ENCODE data around the gene SKOR2. TPM values are rescaled to one million over a fixed set of nuclear protein-coding genes. Genes with fewer than 3 reads are reported as not detected.
A peak's percentile ranks its signal among the peaks of the same experiment; 100 is the strongest.

The SKOR2 gene
- total and polyA plus RNA-seq, 2 of the 13 experiments (the other 11 are each of a cell fraction or from before 2014, with no cell fraction given) = not detected

GRCh38 chr18:47254341-47254939 is 3.0 kb upstream of the SKOR2 start (continued):
- TF ChIP-seq ZNF318 (CRISPR knock-in tag; IDR thresholded peaks at IDR 0.05) (no peak), ZNF563 (CRISPR knock-in tag; IDR thresholded peaks at IDR 0.05) (0 out of 2 replicates have a peak, but pooled peaks have one; percentile 30), ZFP36L2 (CRISPR knock-in tag; IDR thresholded peaks at IDR 0.05) (no peak), BCLAF1 (IDR thresholded peaks at IDR 0.05) (no peak), MAZ (IDR thresholded peaks at IDR 0.05; ENCODE audit: borderline replicate concordance, low read depth, low read length) (no peak), MAZ (CRISPR knock-in tag; IDR thresholded peaks at IDR 0.05; ENCODE audit: low read depth) (no peak)
- TF ChIP-seq, protein P1, sequence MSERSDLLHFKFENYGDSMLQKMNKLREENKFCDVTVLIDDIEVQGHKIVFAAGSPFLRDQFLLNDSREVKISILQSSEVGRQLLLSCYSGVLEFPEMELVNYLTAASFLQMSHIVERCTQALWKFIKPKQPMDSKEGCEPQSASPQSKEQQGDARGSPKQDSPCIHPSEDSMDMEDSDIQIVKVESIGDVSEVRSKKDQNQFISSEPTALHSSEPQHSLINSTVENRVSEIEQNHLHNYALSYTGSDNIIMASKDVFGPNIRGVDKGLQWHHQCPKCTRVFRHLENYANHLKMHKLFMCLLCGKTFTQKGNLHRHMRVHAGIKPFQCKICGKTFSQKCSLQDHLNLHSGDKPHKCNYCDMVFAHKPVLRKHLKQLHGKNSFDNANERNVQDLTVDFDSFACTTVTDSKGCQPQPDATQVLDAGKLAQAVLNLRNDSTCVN (CRISPR knock-in tag; IDR thresholded peaks at IDR 0.05; ENCODE audit: borderline replicate concordance) = no peak
- TF ChIP-seq, protein P2, sequence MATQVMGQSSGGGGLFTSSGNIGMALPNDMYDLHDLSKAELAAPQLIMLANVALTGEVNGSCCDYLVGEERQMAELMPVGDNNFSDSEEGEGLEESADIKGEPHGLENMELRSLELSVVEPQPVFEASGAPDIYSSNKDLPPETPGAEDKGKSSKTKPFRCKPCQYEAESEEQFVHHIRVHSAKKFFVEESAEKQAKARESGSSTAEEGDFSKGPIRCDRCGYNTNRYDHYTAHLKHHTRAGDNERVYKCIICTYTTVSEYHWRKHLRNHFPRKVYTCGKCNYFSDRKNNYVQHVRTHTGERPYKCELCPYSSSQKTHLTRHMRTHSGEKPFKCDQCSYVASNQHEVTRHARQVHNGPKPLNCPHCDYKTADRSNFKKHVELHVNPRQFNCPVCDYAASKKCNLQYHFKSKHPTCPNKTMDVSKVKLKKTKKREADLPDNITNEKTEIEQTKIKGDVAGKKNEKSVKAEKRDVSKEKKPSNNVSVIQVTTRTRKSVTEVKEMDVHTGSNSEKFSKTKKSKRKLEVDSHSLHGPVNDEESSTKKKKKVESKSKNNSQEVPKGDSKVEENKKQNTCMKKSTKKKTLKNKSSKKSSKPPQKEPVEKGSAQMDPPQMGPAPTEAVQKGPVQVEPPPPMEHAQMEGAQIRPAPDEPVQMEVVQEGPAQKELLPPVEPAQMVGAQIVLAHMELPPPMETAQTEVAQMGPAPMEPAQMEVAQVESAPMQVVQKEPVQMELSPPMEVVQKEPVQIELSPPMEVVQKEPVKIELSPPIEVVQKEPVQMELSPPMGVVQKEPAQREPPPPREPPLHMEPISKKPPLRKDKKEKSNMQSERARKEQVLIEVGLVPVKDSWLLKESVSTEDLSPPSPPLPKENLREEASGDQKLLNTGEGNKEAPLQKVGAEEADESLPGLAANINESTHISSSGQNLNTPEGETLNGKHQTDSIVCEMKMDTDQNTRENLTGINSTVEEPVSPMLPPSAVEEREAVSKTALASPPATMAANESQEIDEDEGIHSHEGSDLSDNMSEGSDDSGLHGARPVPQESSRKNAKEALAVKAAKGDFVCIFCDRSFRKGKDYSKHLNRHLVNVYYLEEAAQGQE (IDR thresholded peaks at IDR 0.05; ENCODE audit: borderline replicate concordance in 1 of 2, low read depth in 1 of 2, low read length in 2 of 2) = peak; percentile 91 to 96
- TF ChIP-seq, protein P3, sequence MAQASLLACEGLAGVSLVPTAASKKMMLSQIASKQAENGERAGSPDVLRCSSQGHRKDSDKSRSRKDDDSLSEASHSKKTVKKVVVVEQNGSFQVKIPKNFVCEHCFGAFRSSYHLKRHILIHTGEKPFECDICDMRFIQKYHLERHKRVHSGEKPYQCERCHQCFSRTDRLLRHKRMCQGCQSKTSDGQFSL (CRISPR knock-in tag; IDR thresholded peaks at IDR 0.05) = no peak

All from HepG2 (cell line).